SK-N-MC (cell line): ENCODE measurements around the gene COPZ1.

ENCODE experiments used
- DNase-seq: peaks from one replicate; pipeline ENCODE4 v3.0.0-alpha.2; 2011; ENCODE audit warnings: low read depth, low spot score
- H3K27ac ChIP-seq: fragments of 200-600 bp; sonication (generic); 2 replicates; pipeline ENCODE4 v1.5.1; 2016; ENCODE audit warnings: mixed run types
- H3K36me3 ChIP-seq: fragments of 200-600 bp; sonication (generic); 2 replicates; pipeline ENCODE4 v1.6.1; 2017; ENCODE audit warnings: antibody characterized with exemption, low read length, mixed read lengths; ENCODE audit not compliant: insufficient read depth
- H3K4me3 ChIP-seq: fragments of 200-600 bp; sonication (generic); 2 replicates; pipeline ENCODE4 v1.5.1; 2016
- H3K9ac ChIP-seq: fragments of 200-600 bp; sonication (generic); 2 replicates; pipeline ENCODE4 v1.8.0; 2017; ENCODE audit warnings: mixed run types, mixed read lengths; ENCODE audit not compliant: insufficient read length
- H3K9me3 ChIP-seq: fragments of 200-600 bp; sonication (generic); 2 replicates; pipeline ENCODE4 v1.6.1; 2017; ENCODE audit warnings: low read depth, mild to moderate bottlenecking, antibody characterized with exemption, low read length, moderate library complexity, mixed read lengths
- EZH2 ChIP-seq: fragments of 200-600 bp; sonication (generic); IDR thresholded peaks from one replicate; pipeline ENCODE4 v1.6.1; 2017; ENCODE audit warnings: antibody characterized with exemption
- FOXP2 ChIP-seq: optimal IDR thresholded peaks from 2 replicates; pipeline ENCODE3; 2011; ENCODE audit warnings: mild to moderate bottlenecking, moderate library complexity; ENCODE audit not compliant: insufficient read depth; ENCODE audit errors: extremely low read length, control extremely low read depth
- POLR2AphosphoS5 ChIP-seq: IDR thresholded peaks from 2 replicates; pipeline ENCODE4 v1.6.1; 2012; ENCODE audit warnings: mild to moderate bottlenecking, low read depth, low read length, borderline replicate concordance

The COPZ1 gene

GRCh38 chr12:54398218-54398617 is 73.3 kb downstream of the COPZ1 start:
- no peak overlapping the region for H3K4me3 ChIP-seq
- DNase-seq = no peak
- peaks cover 81% of the 10 kb centered on the region for H3K36me3 ChIP-seq
- no peak overlapping the region for H3K9ac ChIP-seq
- no peaks in the 10 kb centered on the region for H3K9me3 ChIP-seq
- H3K27ac ChIP-seq = no peak overlapping the region
- TF ChIP-seq FOXP2 (no peak), POLR2AphosphoS5 (no peak), EZH2 (no peak)

DNA sequence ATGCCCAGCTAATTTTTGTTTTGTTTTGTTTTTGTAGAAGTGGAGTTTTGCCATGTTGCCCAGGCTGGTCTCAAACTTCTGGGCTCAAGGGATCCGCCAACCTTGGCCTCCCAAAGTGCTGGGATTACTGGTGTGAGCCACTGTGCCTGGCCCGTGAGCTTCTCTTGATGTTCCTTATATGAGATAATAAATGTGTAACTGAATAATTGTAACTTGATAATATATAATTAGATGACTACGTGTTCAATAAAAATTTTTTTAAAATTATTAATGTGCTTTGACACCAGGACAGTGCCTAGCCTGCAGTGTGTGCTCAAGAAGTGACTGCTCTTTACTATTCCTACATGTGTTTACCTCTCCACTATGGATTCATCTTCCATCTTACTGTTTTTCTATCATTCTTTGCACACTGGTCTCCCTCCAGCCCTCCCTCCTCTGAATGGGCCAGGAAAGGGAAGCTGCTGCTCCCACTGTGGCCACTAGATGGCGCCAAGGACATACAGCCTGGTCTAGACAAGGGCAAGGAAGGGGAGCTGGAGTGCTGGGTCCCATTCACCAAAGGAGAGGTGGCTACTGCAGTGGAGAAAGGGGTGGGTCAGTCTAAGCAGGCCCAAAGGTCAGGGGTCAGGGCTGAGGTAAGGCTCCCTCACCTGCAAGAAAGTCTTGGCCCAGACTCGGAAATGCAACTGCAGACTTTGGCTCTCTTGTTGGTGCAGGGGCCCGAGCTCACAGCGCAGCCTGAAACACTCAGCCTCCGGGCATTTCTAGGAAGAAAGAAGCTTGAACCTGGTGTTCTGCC is 74.3 kb downstream of the COPZ1 start:
- no peak for TF ChIP-seq POLR2AphosphoS5
- no peak for TF ChIP-seq EZH2
- peaks cover 90% of the 10 kb centered on the region for H3K36me3 ChIP-seq
- no peak overlapping the region for H3K9ac ChIP-seq
- no peaks in the 10 kb centered on the region for H3K9me3 ChIP-seq
- peak; percentile 45 for DNase-seq
- H3K4me3 ChIP-seq = no peak overlapping the region
- no peak overlapping the region; the same call in 1 of the 2 replicates for H3K27ac ChIP-seq

DNA sequence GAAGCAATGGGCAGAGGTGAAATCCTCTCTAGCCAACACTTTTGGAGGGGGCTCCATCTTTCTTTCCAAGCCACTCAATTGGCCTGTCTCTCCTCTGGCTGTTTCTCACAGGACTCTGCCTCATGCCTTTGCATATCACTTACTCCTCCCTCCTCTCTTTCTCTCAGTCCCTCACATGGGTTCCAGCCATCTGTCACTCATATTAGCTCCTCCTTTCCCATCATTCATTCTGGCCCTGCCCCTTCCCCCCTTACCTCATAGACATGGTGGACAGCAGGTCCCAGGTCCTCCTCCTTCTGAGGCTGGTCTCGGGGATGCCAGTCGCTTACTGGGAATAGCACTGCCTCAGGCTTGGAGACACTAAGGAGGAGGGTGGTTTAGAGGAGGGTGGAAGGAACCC is 76.2 kb downstream of the COPZ1 start:
- Histone ChIP-seq H3K4me3 (no peak overlapping the region), H3K36me3 (peaks cover 100% of the 10 kb centered on the region), H3K9ac (no peak overlapping the region), H3K9me3 (no peaks in the 10 kb centered on the region), H3K27ac (no peak overlapping the region)
- TF ChIP-seq FOXP2 (no peak), EZH2 (no peak), POLR2AphosphoS5 (no peak)
- no peak for DNase-seq
